Thyroid gland (tissue), 4 donors: ENCODE measurements around the gene LACRT.

Experiments
- POLR2A ChIP-seq, 2 donors: fragments of 450-650 bp; IDR thresholded peaks; one replicate each; pipeline ENCODE4 v1.6.1; 2017; ENCODE audit warnings: antibody characterized with exemption in 2 of 2, mild to moderate bottlenecking in 2 of 2, moderate library complexity in 1 of 2
- TF ChIP-seq, protein P1 (sequence below), 6 experiments: fragments of 200-600 bp in 3 of 6; fragments of 450-650 bp in 3 of 6; sonication (generic) in 3 of 6; IDR thresholded peaks; one replicate each; pipeline ENCODE4 v1.5.1; 2016 to 2019; ENCODE audit warnings: antibody characterized with exemption in 6 of 6, mild to moderate bottlenecking in 2 of 6, inconsistent platforms in 1 of 6, moderate library complexity in 1 of 6

DNA sequence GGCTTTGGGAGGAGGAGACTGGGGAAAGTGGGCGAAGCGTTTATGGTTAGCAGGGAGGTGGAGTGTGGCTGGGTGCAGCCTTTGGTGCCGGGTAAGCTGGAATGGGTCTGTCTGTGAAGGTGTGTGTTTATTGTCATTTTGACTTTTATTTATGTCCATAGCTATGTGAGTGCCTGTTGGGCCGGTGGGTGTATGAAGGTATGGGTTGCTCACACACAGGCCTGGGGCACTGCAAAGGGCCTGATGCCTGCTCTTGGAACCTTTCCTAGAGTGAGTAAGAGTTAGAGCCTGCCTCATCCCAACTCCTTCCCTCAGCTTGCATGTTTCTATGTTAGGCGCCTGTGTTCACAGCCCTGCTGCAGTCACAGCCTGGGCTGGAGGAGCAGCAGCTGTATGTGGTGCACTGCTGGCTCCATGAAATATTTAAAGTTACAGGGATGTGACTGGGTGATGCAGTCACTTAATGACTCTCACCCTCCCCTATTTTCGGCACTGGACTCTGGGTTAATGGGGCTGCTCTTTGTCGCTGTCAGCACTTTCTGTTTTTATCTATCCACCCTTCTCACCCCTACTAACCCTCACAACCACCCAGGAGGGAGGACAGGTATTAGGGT lies 43.6 kb downstream of the LACRT start:
- TF ChIP-seq, protein P1, sequence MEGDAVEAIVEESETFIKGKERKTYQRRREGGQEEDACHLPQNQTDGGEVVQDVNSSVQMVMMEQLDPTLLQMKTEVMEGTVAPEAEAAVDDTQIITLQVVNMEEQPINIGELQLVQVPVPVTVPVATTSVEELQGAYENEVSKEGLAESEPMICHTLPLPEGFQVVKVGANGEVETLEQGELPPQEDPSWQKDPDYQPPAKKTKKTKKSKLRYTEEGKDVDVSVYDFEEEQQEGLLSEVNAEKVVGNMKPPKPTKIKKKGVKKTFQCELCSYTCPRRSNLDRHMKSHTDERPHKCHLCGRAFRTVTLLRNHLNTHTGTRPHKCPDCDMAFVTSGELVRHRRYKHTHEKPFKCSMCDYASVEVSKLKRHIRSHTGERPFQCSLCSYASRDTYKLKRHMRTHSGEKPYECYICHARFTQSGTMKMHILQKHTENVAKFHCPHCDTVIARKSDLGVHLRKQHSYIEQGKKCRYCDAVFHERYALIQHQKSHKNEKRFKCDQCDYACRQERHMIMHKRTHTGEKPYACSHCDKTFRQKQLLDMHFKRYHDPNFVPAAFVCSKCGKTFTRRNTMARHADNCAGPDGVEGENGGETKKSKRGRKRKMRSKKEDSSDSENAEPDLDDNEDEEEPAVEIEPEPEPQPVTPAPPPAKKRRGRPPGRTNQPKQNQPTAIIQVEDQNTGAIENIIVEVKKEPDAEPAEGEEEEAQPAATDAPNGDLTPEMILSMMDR (IDR thresholded peaks at IDR 0.05) = no peak
- TF ChIP-seq POLR2A (IDR thresholded peaks at IDR 0.05) = no peak
